ENCODE data around the gene GMFB.

- TF ChIP-seq CTCF (IDR thresholded peaks at IDR 0.05; ENCODE audit: poor library complexity, severe bottlenecking) (no peak), MXI1 (conservative IDR thresholded peaks at IDR 0.05; ENCODE audit: poor library complexity, severe bottlenecking) (no peak)
These were observed 2.1 kb downstream of the GMFB start for GRCh38 chr14:54486685-54487084.

Data from neural cell (in vitro differentiated cells).